ENCODE results near the gene TMEM8B.

The TMEM8B gene, protein sequence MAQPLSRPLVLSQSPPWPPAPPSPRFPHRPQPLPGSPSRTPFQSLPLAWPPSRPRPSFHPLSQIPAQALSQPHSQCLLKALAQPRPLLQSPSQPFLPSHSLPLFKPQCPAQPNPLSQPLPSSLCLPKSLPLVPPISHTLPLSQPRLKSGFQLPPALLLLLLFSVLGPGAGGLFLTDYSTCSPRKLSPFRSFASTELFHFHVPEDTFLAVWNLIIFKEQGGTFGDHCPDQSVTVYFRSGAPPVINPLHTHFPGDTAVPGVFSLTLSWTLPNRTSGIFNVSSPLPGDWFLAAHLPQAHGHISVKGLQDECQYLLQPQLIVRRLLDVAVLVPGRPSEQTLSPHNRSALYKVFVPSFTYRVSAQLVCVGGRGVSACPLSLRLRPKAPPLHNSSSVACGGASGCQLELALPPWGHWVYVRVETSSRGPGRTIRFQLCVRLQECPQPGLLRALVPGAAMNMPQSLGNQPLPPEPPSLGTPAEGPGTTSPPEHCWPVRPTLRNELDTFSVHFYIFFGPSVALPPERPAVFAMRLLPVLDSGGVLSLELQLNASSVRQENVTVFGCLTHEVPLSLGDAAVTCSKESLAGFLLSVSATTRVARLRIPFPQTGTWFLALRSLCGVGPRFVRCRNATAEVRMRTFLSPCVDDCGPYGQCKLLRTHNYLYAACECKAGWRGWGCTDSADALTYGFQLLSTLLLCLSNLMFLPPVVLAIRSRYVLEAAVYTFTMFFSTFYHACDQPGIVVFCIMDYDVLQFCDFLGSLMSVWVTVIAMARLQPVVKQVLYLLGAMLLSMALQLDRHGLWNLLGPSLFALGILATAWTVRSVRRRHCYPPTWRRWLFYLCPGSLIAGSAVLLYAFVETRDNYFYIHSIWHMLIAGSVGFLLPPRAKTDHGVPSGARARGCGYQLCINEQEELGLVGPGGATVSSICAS

DNA sequence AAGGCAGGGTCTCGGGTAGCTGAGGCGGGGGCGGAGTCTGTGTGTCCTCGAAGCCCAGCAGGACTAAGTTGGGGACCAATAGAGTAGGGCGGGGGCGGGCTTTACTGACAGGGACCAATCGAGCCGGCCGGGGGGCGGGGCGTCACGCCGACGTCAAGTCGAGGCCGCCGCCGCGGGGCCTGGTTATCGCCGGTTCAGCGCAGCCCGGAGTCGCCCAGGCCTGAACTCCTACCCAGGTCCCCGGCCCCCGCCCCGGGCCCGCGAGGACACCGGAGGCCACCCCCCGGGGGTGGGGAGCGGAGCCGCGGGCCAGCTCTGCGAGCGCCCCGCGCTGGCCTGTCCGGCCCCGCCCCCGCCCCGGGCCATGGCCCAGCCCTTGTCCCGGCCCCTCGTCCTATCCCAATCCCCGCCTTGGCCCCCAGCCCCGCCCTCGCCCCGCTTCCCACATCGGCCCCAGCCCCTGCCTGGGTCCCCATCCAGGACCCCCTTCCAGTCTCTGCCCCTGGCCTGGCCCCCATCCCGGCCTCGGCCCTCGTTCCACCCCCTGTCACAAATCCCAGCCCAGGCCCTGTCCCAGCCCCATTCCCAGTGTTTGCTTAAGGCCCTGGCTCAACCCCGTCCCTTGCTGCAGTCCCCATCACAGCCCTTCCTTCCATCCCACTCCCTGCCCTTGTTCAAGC lies at the start of gene TMEM8B:
Gene TMEM8B (plus strand): TSS at position 145 of the 680 bp plus-strand sequence. CDS start 220 bp downstream, at position 365.
- H3K4me3 ChIP-seq (ENCODE audit: control insufficient read depth, low read depth, low read length) = peak within 1 kb of the TSS; percentile 65
- TF ChIP-seq, protein P1, sequence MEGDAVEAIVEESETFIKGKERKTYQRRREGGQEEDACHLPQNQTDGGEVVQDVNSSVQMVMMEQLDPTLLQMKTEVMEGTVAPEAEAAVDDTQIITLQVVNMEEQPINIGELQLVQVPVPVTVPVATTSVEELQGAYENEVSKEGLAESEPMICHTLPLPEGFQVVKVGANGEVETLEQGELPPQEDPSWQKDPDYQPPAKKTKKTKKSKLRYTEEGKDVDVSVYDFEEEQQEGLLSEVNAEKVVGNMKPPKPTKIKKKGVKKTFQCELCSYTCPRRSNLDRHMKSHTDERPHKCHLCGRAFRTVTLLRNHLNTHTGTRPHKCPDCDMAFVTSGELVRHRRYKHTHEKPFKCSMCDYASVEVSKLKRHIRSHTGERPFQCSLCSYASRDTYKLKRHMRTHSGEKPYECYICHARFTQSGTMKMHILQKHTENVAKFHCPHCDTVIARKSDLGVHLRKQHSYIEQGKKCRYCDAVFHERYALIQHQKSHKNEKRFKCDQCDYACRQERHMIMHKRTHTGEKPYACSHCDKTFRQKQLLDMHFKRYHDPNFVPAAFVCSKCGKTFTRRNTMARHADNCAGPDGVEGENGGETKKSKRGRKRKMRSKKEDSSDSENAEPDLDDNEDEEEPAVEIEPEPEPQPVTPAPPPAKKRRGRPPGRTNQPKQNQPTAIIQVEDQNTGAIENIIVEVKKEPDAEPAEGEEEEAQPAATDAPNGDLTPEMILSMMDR (conservative IDR thresholded peaks at IDR 0.05; ENCODE audit: control insufficient read depth, insufficient read depth, low read depth, low read length) = no peak
- peak; percentile 80 for DNase-seq (ENCODE audit: low read depth)

DNA sequence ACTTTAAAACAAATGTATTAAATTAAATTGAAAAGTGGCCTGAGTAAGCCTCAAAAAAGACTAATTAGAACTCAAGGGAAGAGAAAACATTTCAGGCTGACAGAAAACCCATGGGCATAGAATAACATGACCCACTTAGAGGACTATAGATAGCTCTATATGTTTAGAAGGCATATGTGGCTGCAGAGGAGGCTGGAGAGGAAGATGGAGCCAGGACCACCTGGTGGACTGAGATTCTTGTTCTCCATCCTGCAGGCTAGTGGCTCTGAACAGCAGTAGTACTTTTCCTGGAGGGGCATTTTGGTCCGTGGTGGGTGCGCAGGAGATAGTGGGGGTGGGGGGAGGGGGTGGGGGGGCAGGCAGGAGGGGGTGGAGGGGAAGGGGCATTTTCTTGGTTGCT lies 48.0 kb upstream of the TMEM8B start:
- no peak for DNase-seq (ENCODE audit: low read depth)
- no peak overlapping the region for H3K4me3 ChIP-seq (ENCODE audit: control insufficient read depth, low read depth, low read length)
- TF ChIP-seq, protein P1 (conservative IDR thresholded peaks at IDR 0.05; ENCODE audit: control insufficient read depth, insufficient read depth, low read depth, low read length) = no peak

DNA sequence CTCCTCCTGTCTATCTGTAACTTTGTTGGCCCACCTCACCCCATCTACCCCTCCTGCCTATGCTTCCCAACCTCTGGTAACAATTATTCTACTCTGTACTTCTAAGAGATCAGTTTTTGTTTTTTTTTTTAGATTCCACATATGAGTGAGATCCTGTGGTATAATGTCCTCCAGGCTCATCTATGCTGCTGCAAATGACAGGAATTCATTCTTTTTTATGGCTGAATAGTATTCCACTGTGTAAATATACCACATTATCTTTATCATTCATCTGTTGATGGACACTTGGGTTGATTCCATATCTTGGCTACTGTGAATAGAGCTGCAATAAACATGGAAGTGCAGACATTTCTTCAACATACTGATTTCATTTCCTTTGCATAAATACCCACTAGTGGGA lies 45.6 kb upstream of the TMEM8B start:
- TF ChIP-seq, protein P1 (conservative IDR thresholded peaks at IDR 0.05; ENCODE audit: control insufficient read depth, insufficient read depth, low read depth, low read length) = no peak
- DNase-seq (ENCODE audit: low read depth) = no peak
- no peak overlapping the region for H3K4me3 ChIP-seq (ENCODE audit: control insufficient read depth, low read depth, low read length)

DNA sequence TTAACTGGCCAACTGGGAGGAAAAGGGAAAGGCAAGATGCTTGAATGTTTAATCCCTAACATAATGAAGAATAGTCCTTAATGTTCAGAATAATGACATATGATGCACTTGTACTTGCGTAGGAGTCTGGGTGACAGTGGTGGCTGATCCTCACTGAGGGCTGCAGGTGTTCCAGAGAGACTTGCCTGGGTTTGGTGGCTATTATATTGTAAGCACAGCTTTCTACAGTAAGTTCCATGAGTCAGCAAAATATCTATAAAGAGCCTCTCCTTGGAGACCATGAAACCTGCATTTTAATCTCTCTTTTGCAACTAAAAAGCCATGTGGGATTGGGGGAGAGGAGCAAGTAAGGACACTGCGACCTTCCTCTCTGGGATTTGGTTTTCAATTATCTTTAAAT lies 39.5 kb upstream of the TMEM8B start:
- no peak for DNase-seq (ENCODE audit: low read depth)
- TF ChIP-seq, protein P1 (conservative IDR thresholded peaks at IDR 0.05; ENCODE audit: control insufficient read depth, insufficient read depth, low read depth, low read length) = no peak
- no peak overlapping the region for H3K4me3 ChIP-seq (ENCODE audit: control insufficient read depth, low read depth, low read length)

DNA sequence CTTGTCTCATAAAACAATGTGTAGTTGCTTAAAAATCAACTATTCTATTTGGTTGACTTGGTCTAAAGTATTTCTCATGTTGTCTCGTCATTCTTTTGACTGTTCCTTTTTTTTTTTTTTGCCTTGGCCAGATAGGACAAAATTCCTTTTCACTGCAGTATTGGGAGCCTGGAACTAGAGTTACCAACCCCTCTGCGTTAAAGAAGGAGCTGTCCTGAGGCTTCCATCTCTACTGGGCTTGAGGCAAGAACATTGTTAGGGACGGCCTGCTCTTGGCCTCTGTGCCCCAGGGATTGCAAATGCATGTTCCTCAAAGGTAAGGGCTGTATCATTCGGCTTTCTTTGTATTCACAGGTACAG lies 39.0 kb upstream of the TMEM8B start:
- TF ChIP-seq, protein P1 (conservative IDR thresholded peaks at IDR 0.05; ENCODE audit: control insufficient read depth, insufficient read depth, low read depth, low read length) = no peak
- DNase-seq (ENCODE audit: low read depth) = no peak

More for the DNA sequence above, 39.0 kb upstream of the TMEM8B start:
- H3K4me3 ChIP-seq (ENCODE audit: control insufficient read depth, low read depth, low read length) = no peak overlapping the region
